Activated CD4-positive, alpha-beta T cell treated with anti-CD3 and anti-CD28 coated beads for 48 hours (primary cell): Measurements from ENCODE around the gene AHRR.
"Not testable (repeated sequence)": the region's sequence is repeated elsewhere in the genome, so short reads cannot be mapped to it uniquely, and the experiment has no call there.

Experiments
- DNase-seq: peaks from one replicate; pipeline ENCODE4 v3.0.0-alpha.2; 2020

AHRR gene

DNA sequence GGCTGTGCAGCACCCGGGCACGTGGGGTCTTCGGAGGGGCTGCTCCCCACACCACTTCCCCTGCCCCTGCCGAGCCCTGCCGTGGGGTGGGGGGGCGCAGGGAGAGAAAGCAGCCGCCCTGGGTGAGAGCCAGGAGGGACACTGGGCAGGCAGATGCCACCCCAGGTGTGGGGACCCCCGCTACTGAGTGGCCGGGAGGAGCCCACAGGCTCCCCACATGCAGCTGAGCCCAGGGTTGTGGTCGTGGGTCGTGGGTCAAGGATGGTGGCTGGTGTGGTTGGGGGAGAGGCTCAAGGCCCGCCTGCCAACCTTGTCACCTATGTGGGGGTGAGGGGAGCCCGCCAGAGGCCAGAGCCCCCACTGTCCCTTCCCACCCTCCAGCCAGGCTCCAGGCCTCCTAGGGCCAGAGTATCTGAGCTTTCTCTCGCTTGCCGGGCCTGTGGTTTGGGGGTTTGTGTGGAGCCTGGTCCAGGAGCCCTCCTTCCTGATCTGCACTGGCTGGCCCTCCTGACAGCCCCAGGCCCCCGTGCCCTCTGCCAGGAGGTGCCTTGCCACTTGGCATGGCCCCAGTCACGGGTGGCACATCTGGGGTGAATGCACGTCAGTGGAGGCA is 157.0 kb downstream of the AHRR start:
- DNase-seq: no peak

DNA sequence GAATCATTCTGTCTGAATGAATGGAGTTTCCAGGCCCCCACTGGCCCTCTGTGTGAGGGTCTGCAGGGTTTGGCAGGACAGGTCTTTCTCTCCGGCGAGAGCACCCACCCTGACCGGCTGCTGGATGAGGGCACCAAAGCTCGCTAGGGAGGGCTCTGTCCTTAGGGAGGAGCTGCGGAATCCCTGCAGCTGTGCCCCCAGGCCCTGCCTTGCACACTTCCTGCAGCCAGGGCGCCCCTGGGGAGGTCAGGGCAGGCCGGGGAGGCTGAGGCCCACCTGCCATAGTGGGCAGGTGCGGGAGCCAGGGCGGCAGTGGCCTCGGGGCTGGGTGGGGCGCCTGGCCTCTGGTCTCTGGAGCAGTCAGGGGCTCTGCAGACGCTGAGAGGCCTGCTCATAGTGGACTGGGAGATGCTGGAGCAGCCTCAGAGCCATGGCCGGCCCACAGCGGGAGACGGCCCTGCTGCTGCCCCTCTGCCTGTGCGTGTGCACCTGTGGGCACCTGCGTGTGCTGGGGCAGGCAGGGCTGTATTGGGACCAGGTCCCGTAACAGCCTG is 157.5 kb downstream of the AHRR start:
- no peak for DNase-seq

DNA sequence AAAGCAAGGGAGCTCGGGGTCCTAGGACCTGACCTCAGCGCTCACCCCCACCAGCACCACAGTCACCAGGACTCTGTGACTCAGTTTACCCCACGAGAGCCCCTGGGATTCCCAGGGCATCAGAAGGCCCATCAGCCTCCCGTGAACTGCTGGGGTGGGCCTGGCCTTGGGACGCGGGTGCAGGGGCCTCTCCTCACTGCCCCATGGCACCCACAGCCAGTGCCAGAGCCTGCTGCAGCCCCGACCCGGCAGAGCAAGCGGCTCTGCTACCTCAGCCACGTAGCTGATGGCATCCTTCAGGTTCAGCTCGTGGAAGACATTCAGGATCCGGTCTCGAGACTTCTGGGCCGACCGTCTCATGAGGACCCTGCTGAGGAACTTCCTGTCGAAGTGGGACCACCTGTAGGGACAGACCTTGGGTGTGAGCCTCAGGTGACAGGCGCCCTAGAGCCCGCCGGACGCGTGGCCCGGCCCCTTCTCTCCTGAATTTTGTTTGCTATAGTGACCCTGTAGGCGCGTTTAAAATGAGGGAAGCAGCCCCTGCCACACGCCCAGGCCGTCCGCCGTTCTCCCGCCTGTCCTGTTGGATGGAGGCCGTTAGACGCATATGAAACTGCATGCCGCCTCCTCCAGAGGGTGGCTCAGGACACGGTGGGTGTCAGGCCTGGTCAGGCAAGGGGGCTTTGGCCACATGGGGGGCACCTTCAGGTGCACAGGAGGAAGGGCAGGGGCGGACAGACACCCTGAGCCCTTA is 158.2 kb downstream of the AHRR start:
- no peak for DNase-seq

DNA sequence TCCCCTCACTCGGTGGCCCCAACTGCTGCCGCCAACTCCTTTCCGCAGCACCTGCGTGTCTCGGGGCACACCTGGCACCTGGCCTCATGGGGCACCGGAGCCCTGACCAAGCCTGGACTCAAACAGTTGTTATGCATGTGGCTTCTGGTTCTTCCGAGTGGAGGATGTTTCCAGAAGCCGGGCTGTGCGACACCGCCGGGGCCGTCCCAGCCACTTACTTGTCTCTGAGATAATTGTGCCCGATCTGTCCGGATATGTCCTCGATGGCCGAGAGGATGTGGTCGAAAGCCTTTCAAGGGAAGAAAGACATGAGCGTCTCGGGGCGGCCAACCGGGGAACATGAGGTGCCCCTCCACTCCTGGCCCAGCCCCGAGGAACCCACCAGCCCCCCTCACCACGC is 159.8 kb downstream of the AHRR start:
- DNase-seq: no peak

DNA sequence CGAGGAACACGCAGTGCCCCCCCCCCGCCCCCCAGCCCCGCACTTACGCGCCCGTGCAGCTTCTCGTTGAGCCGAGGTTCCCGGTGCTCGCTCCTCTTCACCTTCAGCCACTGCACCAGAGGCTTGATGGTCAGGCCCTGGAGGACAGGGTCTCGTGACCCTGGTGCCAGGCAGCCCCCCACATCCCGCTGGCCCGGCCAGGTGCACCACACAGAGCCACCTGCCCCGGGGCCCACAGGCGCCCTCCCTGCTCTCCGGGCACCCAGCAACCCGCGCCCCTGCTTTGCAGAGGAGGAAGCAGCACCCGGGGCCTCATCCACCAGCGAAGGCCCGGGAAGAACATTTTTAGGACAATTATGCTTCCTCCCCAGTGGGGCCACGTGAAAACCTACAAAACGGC is 160.5 kb downstream of the AHRR start:
- no peak for DNase-seq

DNA sequence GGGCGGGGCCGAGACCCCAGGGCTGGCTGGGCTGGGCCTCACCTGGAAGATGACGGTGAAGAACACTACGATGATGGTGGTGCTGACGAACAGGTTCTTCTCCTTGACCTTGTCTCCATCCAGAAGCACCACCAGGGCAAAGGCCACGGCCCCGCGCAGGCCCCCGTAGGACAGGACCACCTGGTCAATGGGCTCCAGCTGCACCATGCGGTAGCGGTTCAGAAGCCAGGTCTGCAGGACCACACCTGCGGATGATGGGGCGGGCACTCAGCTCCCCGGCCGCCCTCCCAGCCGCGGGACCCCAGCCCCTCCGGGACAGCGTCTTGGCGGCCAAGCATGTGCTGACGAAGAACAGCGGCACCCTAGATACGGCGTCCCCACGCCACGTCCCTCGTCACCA is 161.0 kb downstream of the AHRR start:
- DNase-seq: no peak

DNA sequence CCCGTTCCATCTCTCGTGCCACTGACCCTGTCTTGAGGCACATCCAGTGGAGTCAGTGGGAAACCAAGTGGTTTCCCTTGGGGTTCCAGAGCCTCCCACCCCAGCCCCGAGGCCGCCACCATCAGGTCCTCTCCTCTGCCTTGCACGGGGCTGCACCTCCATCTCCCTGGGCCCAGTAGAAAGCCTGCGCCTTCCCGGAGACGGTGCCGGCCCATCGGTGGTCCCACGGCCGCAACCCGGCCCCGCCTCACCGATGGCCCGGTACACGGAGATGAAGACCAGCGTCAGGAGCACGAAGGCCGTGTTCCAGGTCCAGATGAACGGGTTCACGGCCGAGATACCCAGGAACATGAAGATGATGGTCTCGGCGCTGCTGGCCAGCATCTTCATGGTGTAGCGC is 161.5 kb downstream of the AHRR start:
- DNase-seq: no peak

DNA sequence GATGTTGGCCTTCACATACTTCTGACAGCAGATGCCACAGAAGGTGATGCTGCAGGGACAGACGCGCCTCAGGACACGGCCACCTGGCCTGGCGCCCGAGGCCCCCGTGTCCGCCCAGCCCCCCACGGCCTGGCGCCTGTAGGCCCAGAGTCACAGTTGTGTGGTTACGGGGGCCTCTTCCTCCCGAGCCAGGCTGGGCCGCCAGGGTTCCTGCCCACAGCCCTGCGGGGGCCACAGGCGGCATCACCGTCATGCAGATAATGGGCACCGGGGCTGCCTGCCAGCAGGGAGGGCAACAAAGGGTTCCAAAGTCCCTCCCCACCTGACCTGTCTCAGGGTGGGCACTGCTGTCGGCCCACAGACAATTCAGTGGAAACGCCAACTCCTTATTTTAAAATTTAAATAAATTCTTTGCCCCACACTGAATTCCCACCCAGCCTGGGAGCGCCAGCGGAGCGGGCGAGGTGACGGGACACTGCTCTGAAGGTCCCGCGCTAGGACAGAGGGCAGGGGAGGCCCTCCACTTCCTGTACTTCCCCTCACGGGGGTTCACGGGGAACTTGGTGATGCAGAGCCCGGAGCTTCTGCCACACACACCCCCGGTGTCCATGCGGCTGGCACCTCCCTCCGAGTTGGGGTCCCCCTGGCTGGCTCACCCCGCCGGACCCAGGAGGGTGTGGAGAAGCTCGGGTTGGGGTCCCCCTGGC is 162.1 kb downstream of the AHRR start:
- no peak for DNase-seq

DNA sequence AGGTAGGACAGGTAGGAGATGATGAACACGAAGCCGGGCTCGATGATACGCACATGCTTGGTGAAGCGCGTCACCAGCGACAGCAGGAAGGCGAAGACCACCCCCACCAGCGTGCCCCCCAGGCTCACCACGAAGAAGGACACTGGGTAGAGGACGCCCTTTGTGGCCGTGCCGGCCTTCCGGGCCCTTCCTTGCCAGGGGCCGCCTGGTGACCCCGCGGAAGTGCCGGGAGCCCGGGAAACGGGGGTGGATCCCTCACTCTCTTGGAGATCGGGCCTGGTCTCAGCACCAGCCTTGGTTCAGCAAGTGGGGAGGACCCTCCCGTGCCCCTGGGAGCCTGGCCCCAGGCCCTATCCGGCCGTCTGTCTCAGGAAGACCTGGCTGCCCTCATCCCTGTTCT is 163.0 kb downstream of the AHRR start:
- no peak for DNase-seq

DNA sequence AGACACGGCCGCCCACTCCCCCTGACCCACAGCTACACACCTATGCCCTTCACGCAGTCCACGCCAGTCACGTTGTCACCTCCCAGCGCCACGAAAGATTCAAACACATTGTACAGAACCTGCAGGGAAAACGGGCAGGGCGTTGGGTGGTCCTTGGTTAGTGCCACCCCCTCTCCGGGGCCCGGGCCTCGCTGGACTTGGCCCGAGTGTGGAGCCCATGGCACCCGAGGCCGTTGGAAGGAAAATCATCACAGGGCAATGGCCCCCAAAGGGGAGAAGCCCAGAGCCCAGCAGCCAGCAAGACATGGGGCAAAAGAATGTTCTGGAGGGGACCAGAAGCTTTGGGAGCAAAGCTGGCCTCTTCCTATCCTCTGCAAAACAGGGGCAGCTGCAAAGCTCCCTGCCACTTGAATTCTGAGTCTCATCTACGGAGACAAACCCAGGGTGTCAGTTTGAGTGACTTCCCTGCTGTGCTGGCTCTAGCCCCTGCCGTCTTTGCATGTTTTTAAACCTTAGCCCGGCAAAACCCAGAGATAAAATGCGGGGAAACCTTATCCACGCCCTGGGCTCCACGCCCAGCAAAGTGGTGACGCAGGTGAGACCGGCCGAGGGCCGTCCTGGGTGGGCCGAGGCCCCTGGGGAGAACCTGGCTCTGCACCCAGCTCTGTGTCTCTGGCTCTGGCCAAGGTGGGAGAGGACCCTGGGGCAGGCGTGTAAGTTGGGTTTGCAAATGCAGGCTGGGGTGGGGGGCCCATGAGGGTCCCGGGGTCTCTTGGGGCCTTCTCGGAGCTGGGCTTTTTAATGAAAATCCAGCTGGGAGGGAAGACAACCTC is 163.8 kb downstream of the AHRR start:
- no peak for DNase-seq

DNA sequence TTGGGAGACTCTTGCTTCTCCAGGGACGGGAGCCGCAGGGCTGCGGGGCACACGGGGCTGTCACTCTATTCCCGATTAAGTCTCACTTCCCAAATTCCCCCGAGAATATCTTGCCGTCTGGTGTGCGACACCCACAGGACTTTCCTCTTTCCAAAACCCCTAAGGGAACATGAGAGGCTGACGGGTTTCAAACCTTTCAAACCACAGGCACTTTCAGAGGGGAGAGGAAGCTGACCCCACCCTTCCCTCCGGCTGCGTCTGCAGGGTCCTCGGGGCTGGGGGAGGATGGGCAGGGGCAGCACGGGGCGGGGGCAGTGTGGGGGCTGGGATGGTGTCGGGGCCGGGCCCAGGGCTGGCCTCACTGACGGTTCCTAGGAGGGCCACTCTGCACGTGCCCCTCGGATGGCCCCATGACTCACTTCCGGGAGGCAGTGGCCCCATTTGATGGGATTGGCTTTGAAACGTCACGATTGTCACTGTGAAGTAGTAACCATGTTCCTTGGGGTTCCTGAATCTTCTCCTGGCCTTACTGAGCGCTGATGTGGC is 164.5 kb downstream of the AHRR start:
- DNase-seq: no peak

DNA sequence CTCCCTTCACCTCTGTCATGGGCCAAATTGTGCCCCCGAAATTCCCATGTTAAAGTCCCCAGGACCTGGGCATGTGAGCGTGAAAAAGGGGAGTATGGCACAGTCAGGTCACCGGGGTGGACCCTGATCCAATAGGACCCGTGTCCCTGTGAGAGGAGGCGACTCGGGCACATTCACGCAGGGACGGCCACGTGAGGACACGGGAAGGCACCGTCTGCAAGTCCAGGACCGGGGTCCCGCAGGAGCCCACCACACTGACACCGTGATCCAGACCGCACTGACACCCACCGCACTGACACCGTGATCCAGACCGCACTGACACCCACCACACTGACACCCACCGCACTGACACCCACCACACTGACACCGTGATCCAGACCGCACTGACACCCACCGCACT is 165.1 kb downstream of the AHRR start:
- DNase-seq: not testable (repeated sequence)
